Right renal cortex interstitium (tissue), 3 donors: ENCODE data around the gene BECN2. TPM values are rescaled to one million over a fixed set of nuclear protein-coding genes. Genes with fewer than 3 reads are reported as not detected.
A peak's percentile ranks its signal among the peaks of the same experiment; 100 is the strongest.

Source experiments
- DNase-seq, 3 donors: peaks; one replicate each; pipeline ENCODE4 v3.0.0-alpha.2; 2013; ENCODE audit warnings: low read depth in 3 of 3, low spot score in 2 of 3
- polyA plus RNA-seq, 3 donors: library from polyadenylated mRNA; unstranded; fragments of 120-200 nt; gene quantifications; one replicate each; pipeline ENCODE4 v1.2.1, GENCODE V29; 2013; ENCODE audit not compliant: insufficient read length in 3 of 3

Gene BECN2
- polyA plus RNA-seq, result not detected

GRCh38 chr1:241957692-241958494 is at the start of gene BECN2:
TSS of gene BECN2 (plus strand) at chr1:241957767. CDS start at chr1:241957767, 0 bp downstream.
- DNase-seq, result no peak

- no peak for DNase-seq
These were observed 41.4 kb upstream of the BECN2 start for GRCh38 chr1:241916196-241916595.

- DNase-seq, result no peak
These were observed 40.1 kb upstream of the BECN2 start for GRCh38 chr1:241917487-241917886.

- DNase-seq, result no peak
These were observed 38.7 kb upstream of the BECN2 start for GRCh38 chr1:241918879-241919278.

- DNase-seq, result no peak
These were observed 33.3 kb upstream of the BECN2 start for GRCh38 chr1:241924080-241924808.

- DNase-seq, result no peak
These were observed 31.4 kb upstream of the BECN2 start for GRCh38 chr1:241926141-241926540.

- no peak for DNase-seq
These were observed 30.2 kb upstream of the BECN2 start for GRCh38 chr1:241927321-241927720.

- DNase-seq, result no peak
These were observed 24.7 kb upstream of the BECN2 start for GRCh38 chr1:241932845-241933244.

- peak; percentile 16 to 39 (median 29) for DNase-seq
These were observed 23.2 kb upstream of the BECN2 start for GRCh38 chr1:241934201-241934848.

- DNase-seq, result no peak
These were observed 22.7 kb upstream of the BECN2 start for GRCh38 chr1:241934866-241935265.

- DNase-seq, result no peak
These were observed 17.8 kb upstream of the BECN2 start for GRCh38 chr1:241939798-241940197.

- no peak for DNase-seq
These were observed 14.8 kb upstream of the BECN2 start for GRCh38 chr1:241942738-241943137.

GRCh38 chr1:241944300-241944699 is 13.3 kb upstream of the BECN2 start:
- no peak for DNase-seq

- DNase-seq, result no peak
These were observed 10.2 kb upstream of the BECN2 start for GRCh38 chr1:241947354-241947753.

- no peak for DNase-seq
These were observed 7.2 kb upstream of the BECN2 start for GRCh38 chr1:241950390-241950789.

- no peak for DNase-seq
These were observed 4.6 kb downstream of the BECN2 start for GRCh38 chr1:241962153-241962552.

- DNase-seq, result no peak
These were observed 6.2 kb downstream of the BECN2 start for GRCh38 chr1:241963722-241964121.

GRCh38 chr1:241964550-241965282 is 7.1 kb downstream of the BECN2 start:
- DNase-seq, result no peak

- DNase-seq, result no peak
These were observed 11.0 kb downstream of the BECN2 start for GRCh38 chr1:241968611-241969010.

GRCh38 chr1:241972703-241973369 is 15.3 kb downstream of the BECN2 start:
- peak in 2 of 3 donors; percentile 27 for DNase-seq
